Measurements from ENCODE around the gene DAAM1. TPM values are rescaled to one million over a fixed set of nuclear protein-coding genes. Genes with fewer than 3 reads are reported as not detected.

Gene DAAM1
- total and polyA plus RNA-seq, 4 donors: 10.4 to 93.3 (median 60.8) TPM

GRCh38 chr14:59330455-59330854, 142.0 kb downstream of the DAAM1 start:
- ATAC-seq (ENCODE audit: low FRiP score): no peak
- intact Hi-C loops (cut with DNase I): loop anchor here (5.0 to 10.0 kb wide), 5 partner anchors 56 to 696 kb away; partner anchors contain the start of genes DAAM1 (in 1 of the 2) and DACT1 (in 1 of the 2)
- Histone ChIP-seq H3K4me1 (ENCODE audit: control insufficient read depth in 1 of 2, insufficient read depth in 2 of 2, low read length in 2 of 2) (peaks cover 4 to 7% of the 10 kb centered on the region in 2 donors), H3K4me3 (ENCODE audit: low read length in 2 of 2) (no peak overlapping the region), H3K36me3 (ENCODE audit: control insufficient read depth in 1 of 2, insufficient read depth in 2 of 2, low read length in 1 of 2) (peaks cover 2 to 5% of the 10 kb centered on the region in 2 donors), H3K9me3 (ENCODE audit: control insufficient read depth, low read length) (no peaks in the 10 kb centered on the region), H3K27ac (ENCODE audit: low read depth in 1 of 2, low read length in 2 of 2) (no peak overlapping the region), H3K27me3 (ENCODE audit: control insufficient read depth in 1 of 2, insufficient read depth in 2 of 2, low read length in 1 of 2) (no peaks in the 10 kb centered on the region)
- WGBS, 2 donors: 51 to 84% methylated on average over 5 of the region's 5 CpGs
- no peak for DNase-seq

DNA sequence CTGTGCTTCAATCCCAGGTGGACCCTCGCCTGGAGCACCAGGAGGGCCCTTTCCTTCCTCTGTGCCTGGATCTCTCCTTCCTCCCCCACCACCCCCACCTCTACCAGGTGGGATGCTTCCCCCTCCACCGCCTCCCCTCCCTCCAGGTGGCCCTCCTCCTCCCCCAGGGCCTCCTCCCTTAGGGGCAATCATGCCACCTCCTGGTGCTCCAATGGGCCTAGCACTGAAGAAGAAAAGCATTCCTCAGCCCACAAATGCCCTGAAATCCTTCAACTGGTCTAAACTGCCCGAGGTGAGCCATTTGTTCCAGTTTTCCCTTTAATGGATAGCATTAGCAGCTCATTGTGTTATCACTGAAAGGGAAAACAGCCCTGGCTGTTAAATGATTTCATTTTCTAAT, 142.8 kb downstream of the DAAM1 start:
- peak overlapping the region in 1 of 2 donors; percentile 51 for H3K27ac ChIP-seq (ENCODE audit: low read depth in 1 of 2, low read length in 2 of 2)
- peaks cover 4 to 7% of the 10 kb centered on the region in 2 donors for H3K4me1 ChIP-seq (ENCODE audit: control insufficient read depth in 1 of 2, insufficient read depth in 2 of 2, low read length in 2 of 2)
- peaks cover 0 to 2% of the 10 kb centered on the region in 2 donors for H3K36me3 ChIP-seq (ENCODE audit: control insufficient read depth in 1 of 2, insufficient read depth in 2 of 2, low read length in 1 of 2)
- 80 to 83% methylated on average over 3 of the region's 3 CpGs for WGBS, 2 donors
- no peaks in the 10 kb centered on the region for H3K27me3 ChIP-seq (ENCODE audit: control insufficient read depth in 1 of 2, insufficient read depth in 2 of 2, low read length in 1 of 2)
- intact Hi-C loops (cut with DNase I): loop anchor here (5.0 to 10.0 kb wide), 5 partner anchors 56 to 696 kb away; partner anchors contain the start of genes DAAM1 (in 1 of the 2) and DACT1 (in 1 of the 2)
- ATAC-seq (ENCODE audit: low FRiP score) (no peak), DNase-seq (no peak)
- H3K9me3 ChIP-seq (ENCODE audit: control insufficient read depth, low read length): no peaks in the 10 kb centered on the region
- H3K4me3 ChIP-seq (ENCODE audit: low read length in 2 of 2): no peak overlapping the region

DNA sequence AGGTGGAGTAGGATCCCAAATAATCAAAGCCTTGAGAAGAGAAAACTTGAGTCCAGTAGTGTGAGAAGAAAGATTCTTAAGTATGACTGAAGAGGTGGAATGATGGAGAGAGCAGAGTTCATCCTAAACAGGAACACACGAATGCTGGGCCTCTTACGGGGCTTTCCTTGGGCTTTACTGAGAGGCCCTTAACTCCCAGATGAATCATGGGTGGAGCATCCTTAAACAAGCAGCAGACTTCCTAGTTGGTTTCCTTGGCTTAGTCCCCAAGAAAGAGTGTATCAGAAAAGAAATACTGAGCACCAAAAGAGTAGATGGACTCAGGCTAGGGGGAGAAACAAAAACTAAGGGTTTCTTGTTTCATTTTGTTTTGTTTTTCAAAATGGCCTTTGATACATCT, 144.3 kb downstream of the DAAM1 start:
- Histone ChIP-seq H3K4me1 (ENCODE audit: control insufficient read depth in 1 of 2, insufficient read depth in 2 of 2, low read length in 2 of 2) (peaks cover 4 to 12% of the 10 kb centered on the region in 2 donors), H3K27me3 (ENCODE audit: control insufficient read depth in 1 of 2, insufficient read depth in 2 of 2, low read length in 1 of 2) (no peaks in the 10 kb centered on the region), H3K27ac (ENCODE audit: low read depth in 1 of 2, low read length in 2 of 2) (peak overlapping the region; percentile 90 to 93), H3K36me3 (ENCODE audit: control insufficient read depth in 1 of 2, insufficient read depth in 2 of 2, low read length in 1 of 2) (peaks cover 0 to 2% of the 10 kb centered on the region in 2 donors), H3K4me3 (ENCODE audit: low read length in 2 of 2) (no peak overlapping the region), H3K9me3 (ENCODE audit: control insufficient read depth, low read length) (no peaks in the 10 kb centered on the region)
- 5 to 10% methylated on average over 2 of the region's 2 CpGs for WGBS, 2 donors
- DNase-seq: no peak
- intact Hi-C loops (cut with DNase I): loop anchor here (5.0 to 10.0 kb wide), 5 partner anchors 58 to 698 kb away; partner anchors contain the start of genes DAAM1 (in 1 of the 2) and DACT1 (in 1 of the 2)
- peak; percentile 55 for ATAC-seq (ENCODE audit: low FRiP score)

GRCh38 chr14:59333235-59333634, 144.8 kb downstream of the DAAM1 start:
- peak overlapping the region; percentile 93 to 95 for H3K27ac ChIP-seq (ENCODE audit: low read depth in 1 of 2, low read length in 2 of 2)
- WGBS, 2 donors: 26 to 36% methylated on average over 2 of the region's 2 CpGs

DNA sequence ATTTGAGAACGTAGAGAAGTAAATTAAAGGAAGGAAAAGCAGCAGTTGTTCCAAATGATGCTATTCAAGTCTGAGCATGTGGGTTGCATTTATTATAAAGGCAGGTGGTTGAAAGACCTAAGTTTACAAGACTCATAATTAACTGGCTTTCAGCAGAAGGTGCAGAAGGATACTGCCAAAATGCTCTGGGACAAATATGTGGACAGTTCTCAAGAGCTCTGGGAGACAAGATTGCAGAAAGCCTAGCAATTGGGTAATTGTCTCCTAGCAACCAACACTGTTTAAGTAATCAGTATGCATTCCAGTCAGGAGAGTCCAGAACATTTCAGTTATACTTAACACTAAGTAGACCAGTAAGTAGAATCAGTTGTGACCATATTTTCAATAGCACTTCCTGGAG, 145.2 kb downstream of the DAAM1 start:
- no peak overlapping the region for H3K4me3 ChIP-seq (ENCODE audit: low read length in 2 of 2)
- peaks cover 4 to 12% of the 10 kb centered on the region in 2 donors for H3K4me1 ChIP-seq (ENCODE audit: control insufficient read depth in 1 of 2, insufficient read depth in 2 of 2, low read length in 2 of 2)
- WGBS, 2 donors: 3 to 6% methylated on average over 1 of the region's 1 CpG
- H3K27me3 ChIP-seq (ENCODE audit: control insufficient read depth in 1 of 2, insufficient read depth in 2 of 2, low read length in 1 of 2): no peaks in the 10 kb centered on the region
- intact Hi-C loops (cut with DNase I): loop anchor here (5.0 to 10.0 kb wide), 5 partner anchors 59 to 699 kb away; partner anchors contain the start of genes DAAM1 (in 1 of the 2) and DACT1 (in 1 of the 2)
- peak overlapping the region in 1 of 2 donors; percentile 95 for H3K27ac ChIP-seq (ENCODE audit: low read depth in 1 of 2, low read length in 2 of 2)
- H3K9me3 ChIP-seq (ENCODE audit: control insufficient read depth, low read length): no peaks in the 10 kb centered on the region
- ATAC-seq (ENCODE audit: low FRiP score) (peak; percentile 90), DNase-seq (no peak)
- peaks cover 0 to 2% of the 10 kb centered on the region in 2 donors for H3K36me3 ChIP-seq (ENCODE audit: control insufficient read depth in 1 of 2, insufficient read depth in 2 of 2, low read length in 1 of 2)

More at GRCh38 chr14:59333235-59333634, 144.8 kb downstream of the DAAM1 start:
- intact Hi-C loops (cut with DNase I): loop anchor here (5.0 to 10.0 kb wide), 5 partner anchors 58 to 698 kb away; partner anchors contain the start of genes DAAM1 (in 1 of the 2) and DACT1 (in 1 of the 2)
- Histone ChIP-seq H3K36me3 (ENCODE audit: control insufficient read depth in 1 of 2, insufficient read depth in 2 of 2, low read length in 1 of 2) (peaks cover 0 to 2% of the 10 kb centered on the region in 2 donors), H3K4me1 (ENCODE audit: control insufficient read depth in 1 of 2, insufficient read depth in 2 of 2, low read length in 2 of 2) (peaks cover 4 to 12% of the 10 kb centered on the region in 2 donors), H3K4me3 (ENCODE audit: low read length in 2 of 2) (no peak overlapping the region), H3K9me3 (ENCODE audit: control insufficient read depth, low read length) (no peaks in the 10 kb centered on the region), H3K27me3 (ENCODE audit: control insufficient read depth in 1 of 2, insufficient read depth in 2 of 2, low read length in 1 of 2) (no peaks in the 10 kb centered on the region)
- ATAC-seq (ENCODE audit: low FRiP score): no peak
- no peak for DNase-seq

- peak overlapping the region; percentile 57 to 71 for H3K27ac ChIP-seq (ENCODE audit: low read depth in 1 of 2, low read length in 2 of 2)
- H3K9me3 ChIP-seq (ENCODE audit: control insufficient read depth, low read length): no peaks in the 10 kb centered on the region
- intact Hi-C loops (cut with DNase I): loop anchor here (5.0 to 10.0 kb wide), 5 partner anchors 59 to 699 kb away; partner anchors contain the start of genes DAAM1 (in 1 of the 2) and DACT1 (in 1 of the 2)
- DNase-seq (no peak), ATAC-seq (ENCODE audit: low FRiP score) (no peak)
- no peak overlapping the region for H3K4me3 ChIP-seq (ENCODE audit: low read length in 2 of 2)
- peaks cover 0 to 2% of the 10 kb centered on the region in 2 donors for H3K36me3 ChIP-seq (ENCODE audit: control insufficient read depth in 1 of 2, insufficient read depth in 2 of 2, low read length in 1 of 2)
- WGBS, 2 donors: 45 to 55% methylated on average over 3 of the region's 3 CpGs
- H3K4me1 ChIP-seq (ENCODE audit: control insufficient read depth in 1 of 2, insufficient read depth in 2 of 2, low read length in 2 of 2): peaks cover 4 to 12% of the 10 kb centered on the region in 2 donors
- H3K27me3 ChIP-seq (ENCODE audit: control insufficient read depth in 1 of 2, insufficient read depth in 2 of 2, low read length in 1 of 2): no peaks in the 10 kb centered on the region
Observed at GRCh38 chr14:59334253-59334652, 145.8 kb downstream of the DAAM1 start.

- no peak for ATAC-seq (ENCODE audit: low FRiP score)
- Histone ChIP-seq H3K4me1 (ENCODE audit: control insufficient read depth in 1 of 2, insufficient read depth in 2 of 2, low read length in 2 of 2) (peaks cover 6 to 9% of the 10 kb centered on the region in 2 donors), H3K4me3 (ENCODE audit: low read length in 2 of 2) (no peak overlapping the region), H3K36me3 (ENCODE audit: control insufficient read depth in 1 of 2, insufficient read depth in 2 of 2, low read length in 1 of 2) (peaks cover 0 to 2% of the 10 kb centered on the region in 2 donors), H3K9me3 (ENCODE audit: control insufficient read depth, low read length) (no peaks in the 10 kb centered on the region), H3K27me3 (ENCODE audit: control insufficient read depth in 1 of 2, insufficient read depth in 2 of 2, low read length in 1 of 2) (no peaks in the 10 kb centered on the region), H3K27ac (ENCODE audit: low read depth in 1 of 2, low read length in 2 of 2) (peak overlapping the region in 1 of 2 donors; percentile 28)
- intact Hi-C loops (cut with DNase I): loop anchor here (10.0 kb wide), 2 partner anchors 61 to 701 kb away; partner anchors contain the start of gene DACT1 (in 1 of the 2)
- DNase-seq: no peak
Observed at GRCh38 chr14:59336098-59336497, 147.6 kb downstream of the DAAM1 start.

GRCh38 chr14:59336706-59337105, 148.2 kb downstream of the DAAM1 start:
- peak overlapping the region; percentile 42 to 86 for H3K27ac ChIP-seq (ENCODE audit: low read depth in 1 of 2, low read length in 2 of 2)
- 91 to 92% methylated on average over 3 of the region's 3 CpGs for WGBS, 2 donors
- no peak overlapping the region for H3K4me3 ChIP-seq (ENCODE audit: low read length in 2 of 2)
- H3K4me1 ChIP-seq (ENCODE audit: control insufficient read depth in 1 of 2, insufficient read depth in 2 of 2, low read length in 2 of 2): peaks cover 6 to 9% of the 10 kb centered on the region in 2 donors
- intact Hi-C loops (cut with DNase I): loop anchor here (10.0 kb wide), 2 partner anchors 62 to 702 kb away; partner anchors contain the start of gene DACT1 (in 1 of the 2)
- H3K36me3 ChIP-seq (ENCODE audit: control insufficient read depth in 1 of 2, insufficient read depth in 2 of 2, low read length in 1 of 2): peaks cover 0 to 1% of the 10 kb centered on the region in 2 donors
- DNase-seq (no peak), ATAC-seq (ENCODE audit: low FRiP score) (no peak)
- H3K27me3 ChIP-seq (ENCODE audit: control insufficient read depth in 1 of 2, insufficient read depth in 2 of 2, low read length in 1 of 2): no peaks in the 10 kb centered on the region
- H3K9me3 ChIP-seq (ENCODE audit: control insufficient read depth, low read length): no peaks in the 10 kb centered on the region
